Effector memory CD4-positive, alpha-beta T cell (primary cell): ENCODE results near the gene NR2F1-AS1.
"Not testable (repeated sequence)": the region's sequence is repeated elsewhere in the genome, so short reads cannot be mapped to it uniquely, and the experiment has no call there.

Experiments used
- DNase-seq, 3 donors: peaks; one replicate each; pipeline ENCODE4 v3.0.0-alpha.2; 2020
- H3K27ac ChIP-seq: 2 replicates; pipeline ENCODE4 v1.7.0; 2013; ENCODE audit warnings: mild to moderate bottlenecking, low read length, moderate library complexity; ENCODE audit not compliant: insufficient read depth, poor library complexity, severe bottlenecking
- H3K27me3 ChIP-seq: replicated peaks from 2 replicates; pipeline ENCODE4 v1.7.0; 2013; ENCODE audit warnings: mild to moderate bottlenecking, low read length; ENCODE audit not compliant: insufficient read depth, control insufficient read depth, poor library complexity, severe bottlenecking
- H3K36me3 ChIP-seq: 2 replicates; pipeline ENCODE4 v1.7.0; 2013; ENCODE audit warnings: mild to moderate bottlenecking, low read length, moderate library complexity; ENCODE audit not compliant: control insufficient read depth, insufficient read depth
- H3K4me1 ChIP-seq: 2 replicates; pipeline ENCODE4 v1.7.0; 2013; ENCODE audit warnings: low read length, mild to moderate bottlenecking; ENCODE audit not compliant: control insufficient read depth, insufficient read depth, poor library complexity, severe bottlenecking
- H3K4me3 ChIP-seq: 2 replicates; pipeline ENCODE4 v1.7.0; 2013; ENCODE audit warnings: low read length, low read depth, mild to moderate bottlenecking; ENCODE audit not compliant: insufficient read depth, poor library complexity, severe bottlenecking
- H3K9me3 ChIP-seq: 2 replicates; pipeline ENCODE4 v1.7.0; 2013; ENCODE audit warnings: mild to moderate bottlenecking, low read length, moderate library complexity; ENCODE audit not compliant: control insufficient read depth

NR2F1-AS1 gene

DNA sequence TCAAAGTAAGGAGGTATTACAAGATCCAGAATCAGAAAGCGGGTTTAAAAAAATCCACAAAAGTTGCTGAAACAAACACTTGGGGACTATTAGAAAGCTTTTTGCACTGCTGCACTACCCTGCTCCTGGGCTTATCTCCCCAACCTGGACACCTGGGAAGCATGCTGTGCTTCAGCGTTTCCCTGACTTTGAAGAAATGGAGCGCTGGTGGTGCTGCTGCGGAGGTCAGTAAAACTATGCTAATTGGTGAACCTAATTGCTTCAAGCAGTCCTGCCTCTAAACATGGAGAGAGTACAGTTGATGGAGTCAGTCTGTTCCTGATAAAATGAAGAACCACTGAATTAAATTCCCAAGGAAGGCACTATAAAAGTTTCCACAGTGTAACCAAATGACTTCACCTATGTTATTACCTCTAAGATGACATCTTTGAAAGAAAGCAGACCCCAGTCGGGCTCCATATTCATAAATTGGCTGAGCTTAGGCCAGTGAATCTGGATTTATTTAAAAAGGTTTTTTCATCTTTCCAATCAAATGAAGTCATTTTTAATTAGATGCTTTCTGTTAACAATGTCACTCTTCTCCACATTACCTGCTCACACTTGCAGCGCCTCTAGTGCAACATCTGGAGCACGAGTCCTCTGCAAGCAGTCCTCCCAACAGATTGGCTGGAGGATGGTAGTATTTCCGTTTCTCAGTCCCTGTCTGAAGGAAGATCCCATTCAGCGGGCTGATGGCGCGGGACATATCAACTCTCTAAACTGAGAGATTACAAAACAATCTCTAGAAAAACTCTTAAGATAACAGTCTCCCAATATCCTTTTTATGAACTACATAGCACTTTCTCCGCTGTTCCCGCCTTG lies 11.5 kb downstream of the NR2F1-AS1 start:
- H3K27ac ChIP-seq = no peak overlapping the region
- no peaks in the 10 kb centered on the region for H3K36me3 ChIP-seq
- H3K27me3 ChIP-seq = peaks cover 56% of the 10 kb centered on the region
- no peak for DNase-seq
- H3K4me3 ChIP-seq = no peak overlapping the region
- peaks cover 22% of the 10 kb centered on the region for H3K4me1 ChIP-seq
- no peaks in the 10 kb centered on the region for H3K9me3 ChIP-seq

DNA sequence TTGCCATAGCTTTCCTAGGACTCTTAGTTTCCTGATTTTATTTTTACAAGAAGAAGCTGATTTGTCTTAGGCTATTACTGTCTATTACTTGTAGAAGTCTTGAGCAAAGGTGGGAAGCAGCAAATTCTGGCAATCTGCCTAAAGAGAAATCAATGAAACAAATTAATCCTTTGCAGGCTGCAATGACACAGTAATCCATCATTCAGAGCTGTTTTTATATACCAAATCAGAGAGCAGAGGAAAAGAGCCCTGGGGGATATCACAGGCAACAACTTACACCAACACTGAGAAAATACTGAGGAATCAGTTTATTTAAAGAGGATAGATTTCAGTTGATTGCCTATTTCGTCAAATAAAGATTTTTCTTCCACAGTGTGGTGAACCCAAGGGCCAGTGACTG lies 13.6 kb downstream of the NR2F1-AS1 start:
- Histone ChIP-seq H3K27ac (no peak overlapping the region), H3K27me3 (peaks cover 38% of the 10 kb centered on the region)

DNA sequence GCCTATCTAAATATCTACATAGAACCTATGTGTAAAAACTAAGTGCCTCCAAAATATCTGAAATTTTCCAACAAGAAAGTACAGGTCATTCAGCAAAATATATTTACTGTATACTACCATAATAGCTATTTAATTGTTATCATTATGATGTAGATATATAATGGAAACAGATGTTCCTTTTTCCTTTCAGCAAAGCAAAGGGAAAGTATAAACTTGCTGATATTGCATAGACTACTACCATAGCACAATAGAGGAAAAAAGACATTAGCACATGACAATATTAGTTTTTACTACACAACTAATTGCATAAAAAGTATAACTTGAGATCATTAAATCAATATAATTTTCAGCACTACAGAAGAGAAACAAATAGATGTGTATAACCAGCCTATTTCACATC lies 14.9 kb downstream of the NR2F1-AS1 start:
- no peaks in the 10 kb centered on the region for H3K36me3 ChIP-seq
- H3K27me3 ChIP-seq = peaks cover 25% of the 10 kb centered on the region
- H3K9me3 ChIP-seq = no peaks in the 10 kb centered on the region
- H3K4me3 ChIP-seq = no peak overlapping the region
- no peak for DNase-seq
- H3K4me1 ChIP-seq = peaks cover 7% of the 10 kb centered on the region
- no peak overlapping the region for H3K27ac ChIP-seq

More for the DNA sequence above, 13.6 kb downstream of the NR2F1-AS1 start:
- H3K36me3 ChIP-seq = no peaks in the 10 kb centered on the region
- DNase-seq = no peak
- H3K9me3 ChIP-seq = no peaks in the 10 kb centered on the region
- no peak overlapping the region for H3K4me3 ChIP-seq
- H3K4me1 ChIP-seq = peaks cover 15% of the 10 kb centered on the region

DNA sequence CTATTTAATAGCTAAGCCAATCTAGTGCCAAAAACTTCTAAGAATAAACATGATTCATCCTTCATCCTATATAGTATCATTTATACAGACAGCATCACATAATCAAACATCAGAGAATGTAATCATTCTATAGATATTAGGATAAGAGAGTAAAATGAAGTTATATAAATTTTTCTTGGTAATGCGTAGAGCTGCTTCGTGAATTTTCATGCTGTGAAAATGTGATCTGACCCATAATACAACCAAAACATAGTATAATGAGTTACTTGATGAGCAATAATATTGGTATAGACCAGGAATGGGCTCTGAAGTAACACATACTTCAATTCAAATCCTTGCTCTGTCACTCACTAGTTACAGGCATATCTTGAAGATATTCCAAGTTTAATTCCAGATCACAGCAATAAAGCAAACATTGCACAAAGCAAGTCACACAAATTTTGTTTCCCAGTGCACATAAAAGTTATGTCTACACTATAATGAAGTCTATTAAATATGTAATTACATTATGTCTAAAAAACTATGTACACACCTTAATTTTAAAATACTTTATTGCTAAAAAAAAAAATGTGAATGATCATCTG lies 23.9 kb downstream of the NR2F1-AS1 start:
- DNase-seq = no peak
- Histone ChIP-seq H3K36me3 (no peaks in the 10 kb centered on the region), H3K4me1 (no peaks in the 10 kb centered on the region), H3K4me3 (no peak overlapping the region), H3K27ac (no peak overlapping the region), H3K9me3 (no peaks in the 10 kb centered on the region), H3K27me3 (no peaks in the 10 kb centered on the region)

DNA sequence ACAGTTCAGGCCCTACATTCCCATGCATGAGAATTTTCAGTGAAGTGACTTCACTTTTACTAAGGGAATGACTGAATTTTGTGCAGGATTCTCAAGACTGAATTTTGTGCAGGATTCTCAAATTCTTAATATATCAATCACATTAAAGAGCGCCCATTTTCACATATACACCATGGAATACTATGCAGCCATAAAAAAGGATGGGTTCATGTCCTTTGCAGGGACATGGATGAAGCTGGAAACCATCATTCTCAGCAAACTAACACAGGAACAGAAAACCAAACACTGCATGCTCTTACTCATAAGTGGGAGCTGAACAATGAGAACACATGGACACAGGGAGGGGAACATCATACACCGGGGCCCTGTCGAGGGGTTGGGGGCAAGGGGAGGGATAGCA lies 31.4 kb downstream of the NR2F1-AS1 start:
- not testable (repeated sequence) for DNase-seq, H3K27me3 ChIP-seq

DNA sequence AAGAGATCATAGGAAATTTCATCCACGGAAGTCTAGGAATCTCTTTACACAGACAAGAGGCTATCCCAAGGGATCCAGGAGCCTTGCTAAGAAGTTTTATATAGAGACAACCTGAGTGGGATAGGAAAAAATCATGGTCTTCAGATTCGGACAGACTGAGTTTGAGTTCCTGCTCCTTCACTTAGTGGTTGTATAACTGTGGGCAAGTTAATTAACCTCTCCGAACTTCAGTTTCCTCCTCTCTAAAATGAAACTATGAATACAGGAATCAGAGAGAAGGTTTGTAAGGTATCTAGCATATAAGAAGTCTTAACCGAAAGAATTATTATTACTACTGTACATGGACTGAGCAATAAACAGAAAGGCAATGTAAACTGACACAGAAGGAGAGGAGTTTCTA lies 35.1 kb downstream of the NR2F1-AS1 start:
- Histone ChIP-seq H3K27me3 (no peaks in the 10 kb centered on the region), H3K36me3 (no peaks in the 10 kb centered on the region), H3K9me3 (no peaks in the 10 kb centered on the region), H3K27ac (no peak overlapping the region), H3K4me1 (no peaks in the 10 kb centered on the region), H3K4me3 (no peak overlapping the region)
- no peak for DNase-seq

More for the DNA sequence above, 31.4 kb downstream of the NR2F1-AS1 start:
- not testable (repeated sequence) for H3K4me3 ChIP-seq, H3K9me3 ChIP-seq, H3K4me1 ChIP-seq, H3K36me3 ChIP-seq, H3K27ac ChIP-seq

DNA sequence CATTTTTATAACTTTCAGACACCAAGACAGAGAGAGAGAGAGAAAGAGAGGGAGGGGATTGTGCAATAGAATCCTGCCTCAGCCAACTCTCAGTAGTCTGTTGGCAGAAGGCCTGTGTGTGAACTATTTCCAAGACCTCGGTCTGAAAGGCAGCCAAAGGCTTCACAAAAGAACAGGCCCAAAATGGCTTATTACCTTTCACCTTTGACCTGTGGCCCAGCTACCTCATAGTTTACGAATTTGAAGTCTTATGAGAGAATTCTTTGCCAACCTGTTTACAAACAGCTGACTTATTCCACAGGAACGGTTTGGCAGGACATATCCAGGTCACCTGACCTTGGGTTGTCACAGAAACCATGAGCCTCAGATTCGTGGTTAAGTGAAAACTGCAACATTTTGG lies 48.6 kb downstream of the NR2F1-AS1 start:
- no peak for DNase-seq
- no peaks in the 10 kb centered on the region for H3K9me3 ChIP-seq
- no peaks in the 10 kb centered on the region for H3K4me1 ChIP-seq
- no peak overlapping the region for H3K27ac ChIP-seq
- H3K36me3 ChIP-seq = no peaks in the 10 kb centered on the region
- H3K4me3 ChIP-seq = no peak overlapping the region
- H3K27me3 ChIP-seq = no peaks in the 10 kb centered on the region

DNA sequence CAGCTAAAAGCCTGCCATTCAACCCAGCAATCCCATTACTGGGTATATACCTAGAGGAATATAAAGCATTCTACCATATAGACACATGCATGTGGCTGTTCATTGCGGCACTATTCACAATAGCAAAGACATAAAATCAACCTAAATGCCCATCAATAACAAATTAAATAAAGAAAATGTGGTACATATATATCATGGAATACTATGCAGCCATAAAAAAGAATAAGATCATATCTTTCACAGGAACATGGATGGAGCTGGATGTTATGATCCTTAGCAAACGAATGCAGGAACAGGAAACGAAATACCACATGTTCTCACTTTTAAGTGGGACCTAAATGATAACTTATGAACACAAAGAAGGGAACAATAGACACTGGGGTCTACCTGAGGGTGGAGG lies 59.2 kb downstream of the NR2F1-AS1 start:
- not testable (repeated sequence) for H3K27ac ChIP-seq, H3K9me3 ChIP-seq, H3K27me3 ChIP-seq, H3K4me1 ChIP-seq, H3K36me3 ChIP-seq, DNase-seq, H3K4me3 ChIP-seq

DNA sequence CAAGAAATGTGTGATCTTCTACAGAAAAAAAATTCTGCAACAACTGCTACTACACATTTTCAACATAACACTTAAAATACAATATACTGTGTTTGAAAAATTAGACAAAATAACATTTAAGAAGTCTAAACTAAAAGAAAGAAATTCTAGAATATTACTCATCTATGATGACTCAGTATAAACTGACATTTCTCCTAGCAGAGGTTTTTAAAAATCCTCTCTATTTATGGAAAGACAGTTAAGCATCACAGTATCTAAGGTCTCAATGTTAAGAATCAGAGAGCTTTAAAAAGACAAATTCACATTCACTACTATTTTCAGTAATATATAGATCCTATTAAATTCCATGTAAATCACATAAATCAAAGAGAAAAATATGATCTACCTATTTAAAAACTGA lies 61.3 kb downstream of the NR2F1-AS1 start:
- Histone ChIP-seq H3K9me3 (no peaks in the 10 kb centered on the region), H3K27ac (no peak overlapping the region), H3K4me1 (no peaks in the 10 kb centered on the region), H3K36me3 (no peaks in the 10 kb centered on the region), H3K27me3 (no peaks in the 10 kb centered on the region), H3K4me3 (no peak overlapping the region)
- no peak for DNase-seq

DNA sequence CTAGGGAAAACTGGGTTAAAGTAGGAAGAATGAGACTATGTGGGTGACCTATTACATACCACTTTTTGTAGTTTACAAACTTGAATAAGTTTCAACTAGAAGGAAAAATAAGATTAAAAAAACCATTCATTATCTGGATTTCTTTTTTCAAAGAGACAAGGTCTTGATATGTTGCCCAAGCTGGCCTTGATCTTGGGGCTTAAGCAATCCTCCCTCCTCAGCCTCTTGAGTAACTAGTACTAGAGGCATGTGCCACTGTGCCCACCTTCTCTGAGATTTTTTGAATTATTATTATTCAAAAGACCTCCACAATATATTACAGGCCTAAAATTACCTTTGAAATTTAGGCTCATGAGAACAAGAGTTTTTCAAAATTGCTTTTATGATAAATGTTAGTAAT lies 63.2 kb downstream of the NR2F1-AS1 start:
- Histone ChIP-seq H3K27ac (no peak overlapping the region), H3K27me3 (no peaks in the 10 kb centered on the region), H3K9me3 (no peaks in the 10 kb centered on the region), H3K4me3 (no peak overlapping the region), H3K4me1 (no peaks in the 10 kb centered on the region), H3K36me3 (no peaks in the 10 kb centered on the region)
- DNase-seq = no peak
